ENCODE measurements around the gene BOLA1.

DNA sequence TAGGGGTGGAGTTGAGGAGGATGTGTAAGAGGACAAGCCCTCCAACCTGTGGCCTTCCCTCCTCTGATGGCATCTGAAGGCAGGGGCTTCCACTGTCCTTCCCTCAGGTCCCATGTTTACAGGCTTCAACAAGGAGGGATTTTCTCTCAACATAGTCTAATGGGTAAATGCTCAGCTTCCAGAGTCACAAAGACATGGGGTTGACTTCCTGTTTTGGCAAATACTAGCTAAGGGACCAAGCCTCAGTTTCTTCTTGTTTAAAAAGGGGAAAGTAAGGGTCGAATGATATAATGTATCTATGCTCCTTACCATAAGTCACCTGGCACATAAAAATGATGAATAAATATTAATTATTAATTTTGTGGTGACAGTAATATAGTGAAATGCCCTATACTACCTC lies 15.2 kb downstream of the BOLA1 start:
- TF ChIP-seq, protein P1, sequence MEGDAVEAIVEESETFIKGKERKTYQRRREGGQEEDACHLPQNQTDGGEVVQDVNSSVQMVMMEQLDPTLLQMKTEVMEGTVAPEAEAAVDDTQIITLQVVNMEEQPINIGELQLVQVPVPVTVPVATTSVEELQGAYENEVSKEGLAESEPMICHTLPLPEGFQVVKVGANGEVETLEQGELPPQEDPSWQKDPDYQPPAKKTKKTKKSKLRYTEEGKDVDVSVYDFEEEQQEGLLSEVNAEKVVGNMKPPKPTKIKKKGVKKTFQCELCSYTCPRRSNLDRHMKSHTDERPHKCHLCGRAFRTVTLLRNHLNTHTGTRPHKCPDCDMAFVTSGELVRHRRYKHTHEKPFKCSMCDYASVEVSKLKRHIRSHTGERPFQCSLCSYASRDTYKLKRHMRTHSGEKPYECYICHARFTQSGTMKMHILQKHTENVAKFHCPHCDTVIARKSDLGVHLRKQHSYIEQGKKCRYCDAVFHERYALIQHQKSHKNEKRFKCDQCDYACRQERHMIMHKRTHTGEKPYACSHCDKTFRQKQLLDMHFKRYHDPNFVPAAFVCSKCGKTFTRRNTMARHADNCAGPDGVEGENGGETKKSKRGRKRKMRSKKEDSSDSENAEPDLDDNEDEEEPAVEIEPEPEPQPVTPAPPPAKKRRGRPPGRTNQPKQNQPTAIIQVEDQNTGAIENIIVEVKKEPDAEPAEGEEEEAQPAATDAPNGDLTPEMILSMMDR (IDR thresholded peaks at IDR 0.05; ENCODE audit: insufficient read depth, low read length): no peak
- no peak for TF ChIP-seq POLR2AphosphoS5 (IDR thresholded peaks at IDR 0.05; ENCODE audit: low read depth)
- no peak for TF ChIP-seq GABPA (IDR thresholded peaks at IDR 0.05; ENCODE audit: low read depth)

Data from HL-60 (cell line).